Fibroblast of lung (primary cell): Measurements from ENCODE around the gene SGIP1. TPM values are rescaled to one million over a fixed set of nuclear protein-coding genes. Genes with fewer than 3 reads are reported as not detected.

Experiments used
- DNase-seq, 2 donors: peaks; one replicate each; pipeline versions ENCODE4 v3.0.0 to v3.0.0-alpha.2; 2010; ENCODE audit warnings: low read depth in 2 of 2
- H2AFZ ChIP-seq: 2 replicates; pipeline ENCODE4 v1.5.1; 2012; ENCODE audit warnings: low read length, control low read depth, inconsistent platforms
- H3K27ac ChIP-seq: 2 replicates; pipeline ENCODE4 v1.5.1; 2011; ENCODE audit warnings: low read length, control low read depth; ENCODE audit not compliant: insufficient read depth
- H3K27me3 ChIP-seq: 2 replicates; pipeline ENCODE4 v1.5.1; 2011; ENCODE audit warnings: mild to moderate bottlenecking, low read length; ENCODE audit not compliant: control insufficient read depth, insufficient read depth
- H3K36me3 ChIP-seq: 2 replicates; pipeline ENCODE4 v1.5.1; 2011; ENCODE audit warnings: low read length; ENCODE audit not compliant: control insufficient read depth, insufficient read depth
- H3K4me1 ChIP-seq: 2 replicates; pipeline ENCODE4 v1.5.1; 2011; ENCODE audit warnings: low read length; ENCODE audit not compliant: control insufficient read depth, insufficient read depth; ENCODE audit errors: extremely low read depth
- H3K4me2 ChIP-seq: 2 replicates; pipeline ENCODE4 v1.5.1; 2011; ENCODE audit warnings: low read length, control low read depth; ENCODE audit not compliant: insufficient read depth; ENCODE audit errors: extremely low read depth
- H3K4me3 ChIP-seq, 4 experiments: fragments of 200-600 bp in 1 of 4; sonication (generic) in 1 of 4; replicated peaks in 1 of 4; 2 replicates each; pipeline ENCODE4 v1.5.1; 2011 to 2016; ENCODE audit warnings: low read length in 4 of 4, low read depth in 3 of 4, mild to moderate bottlenecking in 3 of 4, control low read depth in 2 of 4, inconsistent platforms in 1 of 4, mixed read lengths in 1 of 4; ENCODE audit not compliant: insufficient read depth in 1 of 4; ENCODE audit errors: control extremely low read depth in 1 of 4
- H3K79me2 ChIP-seq: 2 replicates; pipeline ENCODE4 v1.5.1; 2012; ENCODE audit warnings: mild to moderate bottlenecking, low read length, inconsistent platforms; ENCODE audit not compliant: control insufficient read depth, insufficient read depth
- H3K9ac ChIP-seq: 2 replicates; pipeline ENCODE4 v1.5.1; 2011; ENCODE audit warnings: mild to moderate bottlenecking, low read length, control low read depth; ENCODE audit not compliant: insufficient read depth
- H3K9me3 ChIP-seq: 2 replicates; pipeline ENCODE4 v1.5.1; 2012; ENCODE audit warnings: low read depth, low read length; ENCODE audit not compliant: control insufficient read depth, insufficient read depth
- H4K20me1 ChIP-seq: 2 replicates; pipeline ENCODE4 v1.5.1; 2011; ENCODE audit warnings: low read length; ENCODE audit not compliant: control insufficient read depth, insufficient read depth; ENCODE audit errors: extremely low read depth
- EZH2 ChIP-seq: IDR thresholded peaks from 2 replicates; pipeline ENCODE4 v1.5.1; 2012; ENCODE audit warnings: low read length, control low read depth, mild to moderate bottlenecking; ENCODE audit errors: missing control alignments
- polyA plus RNA-seq, 2 donors: library from polyadenylated mRNA; depleted of rRNA in 1 of 2; stranded (reverse) in 1 of 2; unstranded in 1 of 2; fragments of >200 nt; gene quantifications; 2 replicates each; pipeline ENCODE4 v1.2.1, GENCODE V29; 2011 to 2012; ENCODE audit warnings: missing spikeins in 1 of 2
- total RNA-seq: library from RNA; depleted of rRNA; stranded (reverse); fragments of >200 nt; gene quantifications from 2 replicates; pipeline ENCODE4 v1.2.1, GENCODE V29; 2014
- TF ChIP-seq, protein P1 (sequence below), 2 donors: IDR thresholded peaks in 1 of 2; conservative IDR thresholded peaks in 1 of 2; 1 replicate in 1 of 2; 2 replicates in 1 of 2; pipeline ENCODE4 v1.5.1; 2011 to 2012; ENCODE audit warnings: low read length in 2 of 2, control low read depth in 1 of 2, inconsistent platforms in 1 of 2, low read depth in 1 of 2, mild to moderate bottlenecking in 1 of 2

The SGIP1 gene
- total and polyA plus RNA-seq, 2 donors (not counting 1 experiment from before 2014, with no cell fraction given) = 37.8 to 77.6 TPM

DNA sequence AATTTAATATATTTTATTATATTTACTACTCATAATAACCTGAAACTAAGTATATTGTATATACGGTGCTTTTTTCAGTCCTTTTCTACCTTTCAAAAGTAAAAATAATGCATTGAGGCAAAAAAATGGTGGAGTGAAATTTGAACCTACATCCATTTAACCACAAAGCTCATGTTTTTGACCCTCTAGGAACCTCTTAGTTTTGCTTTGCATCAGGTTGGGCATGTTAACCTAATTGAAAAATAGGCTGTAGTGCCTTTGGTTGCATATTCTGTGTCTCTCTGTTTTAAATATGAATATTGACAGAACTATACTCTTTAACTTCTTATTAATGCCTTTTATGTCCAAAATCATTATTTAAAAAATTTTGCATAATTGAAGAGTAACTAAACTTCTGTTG, 3.8 kb downstream of the SGIP1 start:
- Histone ChIP-seq H2AFZ (no peak overlapping the region), H3K4me3 (no peak overlapping the region), H4K20me1 (no peaks in the 10 kb centered on the region), H3K9ac (no peak overlapping the region), H3K36me3 (no peaks in the 10 kb centered on the region), H3K4me2 (peak overlapping the region; percentile 26), H3K9me3 (no peaks in the 10 kb centered on the region), H3K27me3 (no peaks in the 10 kb centered on the region), H3K27ac (no peak overlapping the region), H3K4me1 (peaks cover 19% of the 10 kb centered on the region), H3K79me2 (peaks cover 80% of the 10 kb centered on the region)
- no peak for DNase-seq
- no peak for TF ChIP-seq EZH2
- TF ChIP-seq, protein P1, sequence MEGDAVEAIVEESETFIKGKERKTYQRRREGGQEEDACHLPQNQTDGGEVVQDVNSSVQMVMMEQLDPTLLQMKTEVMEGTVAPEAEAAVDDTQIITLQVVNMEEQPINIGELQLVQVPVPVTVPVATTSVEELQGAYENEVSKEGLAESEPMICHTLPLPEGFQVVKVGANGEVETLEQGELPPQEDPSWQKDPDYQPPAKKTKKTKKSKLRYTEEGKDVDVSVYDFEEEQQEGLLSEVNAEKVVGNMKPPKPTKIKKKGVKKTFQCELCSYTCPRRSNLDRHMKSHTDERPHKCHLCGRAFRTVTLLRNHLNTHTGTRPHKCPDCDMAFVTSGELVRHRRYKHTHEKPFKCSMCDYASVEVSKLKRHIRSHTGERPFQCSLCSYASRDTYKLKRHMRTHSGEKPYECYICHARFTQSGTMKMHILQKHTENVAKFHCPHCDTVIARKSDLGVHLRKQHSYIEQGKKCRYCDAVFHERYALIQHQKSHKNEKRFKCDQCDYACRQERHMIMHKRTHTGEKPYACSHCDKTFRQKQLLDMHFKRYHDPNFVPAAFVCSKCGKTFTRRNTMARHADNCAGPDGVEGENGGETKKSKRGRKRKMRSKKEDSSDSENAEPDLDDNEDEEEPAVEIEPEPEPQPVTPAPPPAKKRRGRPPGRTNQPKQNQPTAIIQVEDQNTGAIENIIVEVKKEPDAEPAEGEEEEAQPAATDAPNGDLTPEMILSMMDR (conservative IDR thresholded peaks at IDR 0.05 in 1 of 2, IDR thresholded peaks at IDR 0.05 in 1 of 2; ENCODE audit: low read depth in 1 of 2, low read length in 2 of 2) = no peak

DNA sequence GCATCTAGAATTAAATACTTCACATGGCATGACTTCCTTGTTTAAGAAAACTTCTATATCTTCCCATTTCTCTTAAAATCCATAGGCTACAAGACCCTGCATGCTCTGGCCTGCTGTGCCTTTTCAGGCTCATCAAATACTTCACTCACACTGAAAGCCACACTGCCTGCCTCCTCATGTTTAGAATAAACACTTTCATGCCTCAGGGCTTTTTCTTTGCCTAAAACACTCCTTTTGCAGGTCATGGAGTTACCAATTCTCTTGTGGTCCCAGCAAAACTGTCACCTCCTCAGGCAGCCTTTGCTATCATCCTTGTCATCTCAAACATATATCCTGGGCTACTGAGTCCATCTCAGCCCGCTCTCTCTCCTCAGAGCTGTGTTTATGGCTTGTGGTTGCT, 5.5 kb downstream of the SGIP1 start:
- H3K4me2 ChIP-seq = peak overlapping the region; percentile 34
- H3K27ac ChIP-seq = no peak overlapping the region
- no peak for DNase-seq
- no peak for TF ChIP-seq EZH2
- TF ChIP-seq, protein P1 (conservative IDR thresholded peaks at IDR 0.05 in 1 of 2, IDR thresholded peaks at IDR 0.05 in 1 of 2; ENCODE audit: low read depth in 1 of 2, low read length in 2 of 2) = no peak
- no peaks in the 10 kb centered on the region for H4K20me1 ChIP-seq
- no peaks in the 10 kb centered on the region for H3K9me3 ChIP-seq
- H3K79me2 ChIP-seq = peaks cover 84% of the 10 kb centered on the region
- no peaks in the 10 kb centered on the region for H3K27me3 ChIP-seq
- no peak overlapping the region for H3K4me3 ChIP-seq
- H3K4me1 ChIP-seq = peaks cover 21% of the 10 kb centered on the region
- no peaks in the 10 kb centered on the region for H3K36me3 ChIP-seq
- H3K9ac ChIP-seq = no peak overlapping the region
- no peak overlapping the region for H2AFZ ChIP-seq

DNA sequence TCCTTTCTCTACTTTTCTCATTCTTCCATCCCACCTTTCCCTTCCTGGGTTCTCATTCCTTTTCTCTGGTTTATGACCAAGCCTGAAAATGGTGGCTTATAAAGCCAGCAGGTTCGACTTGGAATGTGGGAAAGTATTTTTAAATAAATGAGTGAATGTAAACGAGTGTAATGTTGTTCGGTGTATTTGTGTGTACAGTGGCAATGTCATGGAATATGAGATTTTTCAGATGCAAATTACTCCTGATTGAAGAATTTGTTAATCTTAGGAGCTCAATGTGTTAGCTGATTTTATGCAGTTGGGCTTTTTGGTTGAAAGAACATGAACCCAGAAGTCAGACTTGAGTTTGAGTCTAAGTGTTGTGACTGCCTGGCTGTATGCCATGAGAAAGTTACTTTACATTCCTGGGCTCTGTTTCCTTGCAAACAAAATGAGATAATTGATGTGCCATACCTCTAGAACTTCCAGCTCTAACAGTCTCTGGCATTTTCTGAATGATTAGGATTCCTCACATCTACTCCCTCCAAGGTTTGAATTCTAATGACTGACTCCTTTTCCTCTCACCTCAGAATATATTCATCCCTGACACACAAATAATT, 6.6 kb downstream of the SGIP1 start:
- H3K27me3 ChIP-seq = no peaks in the 10 kb centered on the region
- H4K20me1 ChIP-seq = no peaks in the 10 kb centered on the region
- H3K36me3 ChIP-seq = no peaks in the 10 kb centered on the region
- TF ChIP-seq EZH2 = no peak
- TF ChIP-seq, protein P1 (conservative IDR thresholded peaks at IDR 0.05 in 1 of 2, IDR thresholded peaks at IDR 0.05 in 1 of 2; ENCODE audit: low read depth in 1 of 2, low read length in 2 of 2) = no peak
- peaks cover 29% of the 10 kb centered on the region for H3K4me1 ChIP-seq
- H3K79me2 ChIP-seq = peaks cover 83% of the 10 kb centered on the region
- no peak overlapping the region for H2AFZ ChIP-seq
- H3K9ac ChIP-seq = no peak overlapping the region
- H3K9me3 ChIP-seq = no peaks in the 10 kb centered on the region
- peak overlapping the region; percentile 34 for H3K4me2 ChIP-seq
- no peak overlapping the region for H3K27ac ChIP-seq
- peak in 1 of 2 donors; percentile 83 for DNase-seq
- H3K4me3 ChIP-seq = no peak overlapping the region
